ENCODE data around the gene ASTN2.

DNA sequence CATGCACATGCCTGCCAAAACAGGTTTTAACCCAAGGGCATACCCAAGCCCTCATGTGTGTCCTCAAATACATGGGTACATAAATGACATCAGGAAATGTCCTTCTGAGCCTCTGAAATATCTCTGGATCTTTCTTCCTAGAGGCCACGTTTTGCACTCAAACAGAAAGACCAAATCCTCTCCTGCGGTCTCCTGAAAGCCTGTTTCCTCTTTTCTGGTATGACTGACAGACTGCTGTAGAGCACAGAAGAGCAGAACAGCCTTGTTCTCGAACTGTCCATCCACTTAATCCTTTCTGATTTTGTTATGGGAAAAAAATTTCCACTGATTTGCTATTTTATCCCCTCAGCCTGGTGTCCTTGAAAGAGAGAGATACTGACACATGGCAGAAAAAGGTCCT is 107.2 kb downstream of the ASTN2 start:
- TF ChIP-seq, protein P1, sequence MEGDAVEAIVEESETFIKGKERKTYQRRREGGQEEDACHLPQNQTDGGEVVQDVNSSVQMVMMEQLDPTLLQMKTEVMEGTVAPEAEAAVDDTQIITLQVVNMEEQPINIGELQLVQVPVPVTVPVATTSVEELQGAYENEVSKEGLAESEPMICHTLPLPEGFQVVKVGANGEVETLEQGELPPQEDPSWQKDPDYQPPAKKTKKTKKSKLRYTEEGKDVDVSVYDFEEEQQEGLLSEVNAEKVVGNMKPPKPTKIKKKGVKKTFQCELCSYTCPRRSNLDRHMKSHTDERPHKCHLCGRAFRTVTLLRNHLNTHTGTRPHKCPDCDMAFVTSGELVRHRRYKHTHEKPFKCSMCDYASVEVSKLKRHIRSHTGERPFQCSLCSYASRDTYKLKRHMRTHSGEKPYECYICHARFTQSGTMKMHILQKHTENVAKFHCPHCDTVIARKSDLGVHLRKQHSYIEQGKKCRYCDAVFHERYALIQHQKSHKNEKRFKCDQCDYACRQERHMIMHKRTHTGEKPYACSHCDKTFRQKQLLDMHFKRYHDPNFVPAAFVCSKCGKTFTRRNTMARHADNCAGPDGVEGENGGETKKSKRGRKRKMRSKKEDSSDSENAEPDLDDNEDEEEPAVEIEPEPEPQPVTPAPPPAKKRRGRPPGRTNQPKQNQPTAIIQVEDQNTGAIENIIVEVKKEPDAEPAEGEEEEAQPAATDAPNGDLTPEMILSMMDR (IDR thresholded peaks at IDR 0.05): no peak
- TF ChIP-seq POLR2A (IDR thresholded peaks at IDR 0.05): no peak
- TF ChIP-seq POLR2AphosphoS5 (IDR thresholded peaks at IDR 0.05): no peak

All from sigmoid colon (tissue), 4 donors.